Head of caudate nucleus (tissue), 42 donors: ENCODE results near the gene LRP1.
A peak's percentile ranks its signal among the peaks of the same experiment; 100 is the strongest.

Experiments
- DNase-seq, 42 donors: peaks; one replicate each; pipeline versions ENCODE4 v3.0.0 to v3.0.0-alpha.2; 2020 to 2021; ENCODE audit warnings: mixed read lengths in 7 of 42
- intact Hi-C: fragments of 100-400 bp; cut with DNase I; formaldehyde crosslinking; loops from one replicate; pipeline ENCODE4 v1.15.0; 2022

The LRP1 gene

DNA sequence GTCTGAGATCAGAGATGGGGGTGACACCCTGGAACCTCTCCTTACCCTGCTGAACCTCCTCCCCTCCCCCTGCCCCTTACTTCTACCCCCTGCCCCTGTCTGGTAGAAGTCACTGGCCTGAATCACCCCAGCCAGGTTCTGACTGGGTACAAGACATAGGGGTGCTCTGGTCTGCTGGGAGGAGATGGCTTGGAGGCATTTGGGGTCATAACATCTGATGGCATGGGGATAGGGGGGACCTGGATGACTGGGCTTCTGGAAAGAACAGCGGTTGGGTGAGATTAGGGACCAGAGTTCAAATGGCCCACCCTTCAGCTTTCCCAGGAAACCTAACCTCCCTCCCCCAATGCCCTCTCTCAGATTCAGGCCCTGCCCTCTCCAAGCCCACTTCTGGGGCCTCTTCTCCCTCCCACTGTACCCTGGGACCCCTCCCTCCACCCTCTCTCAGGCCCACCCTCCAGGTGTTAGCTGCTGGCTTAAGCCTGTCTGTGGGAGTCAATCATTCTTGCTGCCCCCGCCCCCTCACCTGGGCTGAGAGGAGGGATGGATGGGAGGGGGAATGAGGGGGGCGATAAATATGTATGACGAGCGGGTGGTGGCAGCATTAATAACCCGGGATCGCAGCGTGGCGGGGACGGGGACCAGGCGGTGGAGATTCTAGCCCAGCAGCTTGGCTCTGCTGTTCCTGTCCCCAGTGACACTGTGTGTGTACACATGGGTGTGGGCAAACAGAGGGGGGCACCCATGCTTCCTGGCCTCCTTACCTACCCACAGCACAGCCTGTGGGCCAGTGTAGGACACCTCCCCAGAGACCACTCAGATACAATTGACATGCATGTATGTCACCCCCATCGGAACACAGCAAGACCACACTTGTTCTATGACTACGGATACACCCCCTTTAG lies 94.3 kb downstream of the LRP1 start:
- intact Hi-C loops, result loop anchor here (10.0 kb wide), 1 partner anchor 232 kb away; the partner anchor contains the start of genes GLI1 and INHBE
- DNase-seq, result no peak

DNA sequence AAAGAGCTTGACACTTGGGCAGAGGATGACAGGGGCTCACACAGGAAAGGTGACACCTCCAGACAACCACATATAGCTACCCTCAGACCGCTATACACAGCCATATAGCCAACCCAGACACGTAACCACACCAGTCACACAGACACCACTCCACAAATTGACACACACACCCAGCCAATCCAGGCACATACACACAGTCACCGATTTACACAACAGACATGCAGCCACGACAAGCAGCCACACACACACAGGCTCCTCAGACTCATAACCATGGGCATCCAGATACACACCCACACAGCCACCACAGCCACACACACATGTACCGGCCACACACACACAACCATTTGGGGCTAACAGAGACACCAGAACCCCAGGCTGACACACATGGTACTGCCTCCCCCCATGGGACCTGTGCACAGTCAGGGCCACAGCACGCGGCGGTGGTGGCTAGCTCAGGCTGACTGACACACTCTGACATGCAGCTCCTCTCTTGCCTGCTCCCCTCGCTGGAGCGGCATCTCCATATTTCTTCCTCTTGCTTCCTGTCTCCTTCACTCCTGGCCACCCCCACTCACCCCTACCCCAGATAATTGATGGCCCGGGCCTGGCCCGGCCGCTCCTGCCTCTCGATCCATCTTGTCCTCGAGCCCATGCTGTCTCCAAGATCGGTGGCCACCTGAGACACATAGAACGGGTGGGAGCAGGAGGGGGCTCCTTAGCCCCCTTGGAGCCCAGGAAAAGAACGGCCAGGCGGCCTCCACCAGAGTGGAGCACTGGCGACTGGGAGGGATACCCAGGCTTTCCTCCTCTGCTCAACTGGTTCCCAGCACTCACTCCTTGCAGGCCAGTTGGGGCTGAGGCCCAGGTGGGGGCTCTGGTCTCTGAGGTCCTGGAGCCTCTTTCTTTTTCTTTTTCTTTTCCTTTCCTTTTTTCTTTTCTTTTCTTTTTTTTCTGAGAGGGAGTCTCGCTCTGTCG lies 95.2 kb downstream of the LRP1 start:
- no peak for DNase-seq
- intact Hi-C loops, result loop anchor here (10.0 kb wide), 1 partner anchor 231 kb away; the partner anchor contains the start of genes GLI1 and INHBE

DNA sequence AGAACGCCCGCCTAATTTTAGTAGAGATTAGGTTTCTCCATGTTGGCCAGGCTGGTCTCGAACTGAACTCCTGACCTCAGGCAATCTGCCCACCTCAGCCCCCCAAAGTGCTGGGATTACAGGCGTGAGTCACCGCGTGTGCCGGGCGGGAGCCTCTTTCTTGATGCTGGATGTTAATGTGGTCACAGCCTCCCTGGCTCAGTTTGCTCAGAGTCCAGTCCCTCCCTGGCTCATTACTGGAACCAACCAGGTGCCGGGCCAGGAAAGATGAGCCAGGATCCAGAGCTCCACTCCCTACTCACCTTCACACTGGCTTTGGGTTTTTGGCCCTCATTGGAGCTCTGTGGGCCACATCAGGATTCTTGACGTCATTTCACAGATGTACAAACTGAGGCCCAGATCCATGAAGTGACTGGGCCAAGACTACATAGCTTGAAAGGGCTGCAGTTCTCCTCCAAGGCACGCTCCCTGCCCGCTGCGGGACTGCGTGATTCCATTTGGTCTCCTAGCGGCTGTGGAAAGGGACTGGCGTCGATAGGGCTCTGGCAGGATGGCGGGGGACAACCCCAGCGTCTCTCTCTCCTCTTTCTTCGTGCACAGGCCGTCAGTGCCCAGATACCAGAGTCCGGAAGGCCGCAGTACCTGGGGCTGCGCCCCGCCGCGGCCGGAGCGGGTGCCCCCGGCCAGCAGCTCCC lies 96.1 kb downstream of the LRP1 start:
- DNase-seq, result no peak
- intact Hi-C loops, result loop anchor here (10.0 kb wide), 1 partner anchor 230 kb away; the partner anchor contains the start of genes GLI1 and INHBE

DNA sequence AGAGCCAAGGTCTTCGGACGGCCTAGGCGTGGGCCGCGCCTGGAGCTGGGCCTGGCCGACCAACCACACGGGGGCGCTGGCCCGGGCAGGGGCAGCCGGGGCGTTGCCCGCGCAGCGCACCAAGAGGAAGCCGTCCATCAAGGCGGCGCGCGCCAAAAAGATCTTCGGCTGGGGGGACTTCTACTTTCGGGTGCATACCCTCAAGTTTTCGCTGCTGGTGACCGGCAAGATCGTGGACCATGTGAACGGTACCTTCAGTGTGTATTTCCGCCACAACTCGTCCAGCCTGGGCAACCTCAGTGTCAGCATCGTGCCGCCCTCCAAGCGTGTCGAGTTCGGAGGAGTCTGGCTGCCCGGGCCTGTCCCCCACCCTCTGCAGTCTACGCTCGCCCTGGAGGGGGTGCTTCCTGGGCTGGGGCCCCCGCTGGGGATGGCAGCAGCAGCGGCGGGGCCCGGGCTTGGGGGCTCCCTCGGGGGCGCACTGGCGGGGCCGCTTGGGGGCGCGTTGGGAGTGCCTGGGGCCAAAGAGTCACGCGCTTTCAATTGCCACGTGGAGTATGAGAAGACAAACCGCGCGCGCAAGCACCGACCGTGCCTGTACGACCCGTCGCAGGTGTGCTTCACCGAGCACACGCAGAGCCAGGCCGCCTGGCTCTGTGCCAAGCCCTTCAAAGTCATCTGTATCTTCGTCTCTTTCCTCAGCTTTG lies 96.8 kb downstream of the LRP1 start:
- DNase-seq, result no peak
- intact Hi-C loops, result loop anchor here (10.0 kb wide), 1 partner anchor 230 kb away; the partner anchor contains the start of genes GLI1 and INHBE

DNA sequence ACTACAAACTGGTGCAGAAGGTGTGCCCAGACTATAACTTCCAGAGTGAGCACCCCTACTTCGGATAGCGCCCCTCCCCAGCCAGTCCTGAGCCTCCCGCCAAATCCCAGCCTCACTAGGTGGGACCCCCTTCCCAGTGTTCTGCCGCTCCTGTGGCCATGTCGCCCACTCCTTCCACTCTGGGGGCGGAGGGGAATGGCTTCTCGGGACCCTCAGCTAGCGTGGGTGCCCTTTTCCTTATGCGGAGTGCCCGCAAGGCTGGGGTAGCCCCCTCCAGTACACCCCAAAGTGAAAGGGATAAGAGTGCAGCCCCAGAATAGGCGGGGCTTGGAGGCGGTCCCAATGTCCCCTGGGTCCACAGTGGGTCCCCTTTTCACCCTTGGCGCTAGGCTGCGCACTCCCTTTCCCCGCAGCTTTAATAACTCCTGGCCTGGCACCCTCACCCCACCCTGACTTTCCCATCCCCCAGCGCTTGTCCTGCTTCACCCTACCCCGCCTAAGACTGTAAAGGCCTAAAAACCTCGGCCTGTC lies 97.5 kb downstream of the LRP1 start:
- DNase-seq, result no peak
- intact Hi-C loops, result loop anchor here (10.0 kb wide), 1 partner anchor 229 kb away; the partner anchor contains the start of genes GLI1 and INHBE

DNA sequence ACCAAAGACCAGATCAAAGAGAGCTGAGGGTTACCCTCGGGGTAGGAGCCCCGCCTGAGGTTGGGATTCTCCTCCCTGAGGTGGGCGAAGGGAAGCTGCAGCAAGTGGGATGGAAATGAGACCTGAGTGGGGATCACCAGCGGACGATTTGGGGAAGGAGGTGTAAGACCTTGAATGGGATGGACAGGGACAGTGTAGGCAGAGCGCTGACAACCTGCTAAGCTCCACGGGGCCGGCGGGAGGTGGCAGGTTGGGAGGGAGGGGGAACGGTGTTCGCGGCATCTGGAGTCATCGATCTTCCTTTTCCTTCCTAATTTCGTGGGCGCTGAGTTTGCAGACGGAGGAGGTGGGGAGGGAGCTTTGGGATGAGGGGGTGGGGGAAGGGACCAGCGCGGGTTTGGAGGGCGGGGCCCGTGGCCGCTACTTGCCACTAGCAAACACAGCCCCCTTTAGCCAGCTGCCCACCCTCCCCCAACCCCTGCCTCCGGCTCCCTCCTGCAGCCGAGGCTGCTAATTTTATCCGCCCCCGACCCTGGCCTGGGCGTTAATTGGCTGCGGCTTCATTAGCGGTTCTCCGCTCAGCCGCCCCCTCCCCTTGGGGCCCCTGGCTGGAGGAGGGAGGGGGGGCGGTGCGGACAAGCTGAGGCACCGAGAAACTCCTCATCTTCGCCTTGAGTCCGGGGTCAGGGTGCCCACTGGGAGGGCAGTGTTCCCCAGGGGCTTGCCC lies 98.5 kb downstream of the LRP1 start:
- intact Hi-C loops, result loop anchor here (10.0 kb wide), 1 partner anchor 228 kb away; the partner anchor contains the start of genes GLI1 and INHBE
- no peak for DNase-seq

DNA sequence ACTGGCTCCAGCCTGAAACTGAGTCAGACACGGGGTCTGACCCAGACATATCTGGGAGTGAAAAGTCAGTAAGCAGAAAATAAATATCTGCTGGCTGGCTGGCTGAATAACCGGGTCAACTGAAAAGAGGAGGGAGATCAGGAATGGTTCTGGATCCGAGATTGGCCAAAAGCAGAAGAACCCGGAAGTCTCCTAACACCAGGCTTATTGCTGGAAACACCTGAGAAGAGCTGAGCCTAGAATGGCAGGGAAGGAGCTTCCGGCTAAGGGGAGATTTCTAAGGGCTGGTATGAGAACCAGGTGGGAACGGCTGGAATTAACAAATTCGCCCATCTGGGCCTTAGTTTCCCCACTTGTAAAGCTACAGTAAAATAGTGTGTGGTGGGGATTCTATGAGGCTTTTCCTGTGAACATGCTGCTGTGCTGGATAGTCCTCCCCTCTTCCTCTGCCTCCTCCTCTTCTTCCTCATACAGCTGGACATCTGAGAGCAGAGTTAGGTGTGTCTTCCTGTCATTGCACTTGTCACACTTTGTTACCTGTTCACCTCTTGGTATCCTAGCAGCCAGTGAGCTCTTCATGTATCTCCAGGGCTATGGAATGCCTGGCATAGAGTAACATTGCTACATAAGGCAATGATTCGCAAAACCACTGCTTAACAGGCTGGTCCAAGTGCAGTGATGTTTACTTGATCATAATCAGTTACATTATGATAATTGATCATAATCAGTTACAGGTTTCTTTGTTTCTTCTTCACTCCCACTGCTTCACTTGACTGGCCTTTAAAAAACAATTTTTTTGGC lies 99.2 kb downstream of the LRP1 start:
- intact Hi-C loops, result loop anchor here (10.0 kb wide), 1 partner anchor 227 kb away; the partner anchor contains the start of genes GLI1 and INHBE
- no peak for DNase-seq

DNA sequence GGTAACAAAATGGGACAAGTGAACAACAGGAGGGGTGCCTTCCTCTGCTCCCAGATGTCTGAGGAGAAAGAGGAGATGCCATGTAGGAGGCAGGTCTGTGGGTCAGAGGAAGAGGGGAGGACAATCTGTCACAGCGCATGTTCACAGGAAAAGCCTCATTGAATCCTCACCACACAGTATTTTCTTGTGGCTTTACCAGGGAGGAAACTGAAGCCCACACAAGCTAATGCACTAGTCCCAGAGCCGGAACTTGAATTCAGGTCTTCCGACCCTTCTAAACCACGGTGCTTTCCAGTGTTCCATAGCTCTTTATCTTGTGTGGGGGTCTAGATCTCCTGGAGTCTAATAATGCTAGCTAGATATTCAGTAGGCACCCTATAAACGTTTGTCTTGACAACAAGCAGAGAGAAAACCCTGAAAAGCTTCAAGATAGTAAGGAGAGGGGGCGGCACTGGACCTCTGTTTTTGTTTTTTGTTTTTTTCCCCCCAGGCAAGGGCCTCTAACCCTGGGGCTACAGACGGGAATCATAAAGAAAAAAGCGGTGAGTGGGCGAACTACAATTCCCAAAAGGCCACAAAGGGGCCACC lies 100.9 kb downstream of the LRP1 start:
- intact Hi-C loops, result loop anchor here (10.0 kb wide), 1 partner anchor 226 kb away; the partner anchor contains the start of genes GLI1 and INHBE
- DNase-seq, result no peak

DNA sequence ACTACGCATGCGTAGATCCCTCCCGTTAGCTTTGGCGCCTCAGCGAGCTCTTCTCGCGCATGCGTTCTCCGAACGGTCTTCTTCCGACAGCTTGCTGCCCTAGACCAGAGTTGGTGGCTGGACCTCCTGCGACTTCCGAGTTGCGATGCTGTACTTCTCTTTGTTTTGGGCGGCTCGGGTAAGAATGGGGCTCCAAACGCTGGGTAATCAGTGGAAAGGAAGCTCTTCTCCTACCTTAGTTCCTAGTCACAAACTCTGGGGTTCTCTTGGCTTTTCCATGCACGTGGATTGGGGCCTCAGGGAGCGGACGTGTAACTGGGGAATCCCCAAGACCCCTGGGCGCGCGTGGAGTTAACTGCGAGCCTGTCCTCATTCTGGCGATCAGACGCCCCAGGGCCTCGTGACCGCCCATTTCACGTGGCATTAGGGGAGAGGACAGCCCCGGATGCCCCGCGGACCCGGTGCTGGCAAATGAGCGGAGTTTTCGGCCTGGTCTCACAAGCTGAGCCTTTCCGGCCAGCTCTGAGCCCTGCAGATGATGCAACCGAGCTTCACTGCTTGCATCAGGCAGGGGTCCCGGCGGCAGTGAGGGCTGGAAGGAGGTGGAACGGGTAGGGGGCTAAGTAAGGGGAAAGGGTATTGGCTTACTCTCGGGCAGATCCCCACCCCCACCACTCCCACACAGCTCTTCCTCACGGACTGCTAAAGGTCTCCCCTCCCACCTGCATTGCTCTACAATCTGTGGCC lies 101.5 kb downstream of the LRP1 start, which contains the start of gene SHMT2:
Gene SHMT2, plus strand, starts transcription at position 78 of the 747 bp plus-strand sequence. Its CDS starts 68 bp downstream, at position 146.
- peak; percentile 85 to 98 (median 94) for DNase-seq
- intact Hi-C loops, result loop anchor here (10.0 kb wide), 1 partner anchor 225 kb away; the partner anchor contains the start of genes GLI1 and INHBE

DNA sequence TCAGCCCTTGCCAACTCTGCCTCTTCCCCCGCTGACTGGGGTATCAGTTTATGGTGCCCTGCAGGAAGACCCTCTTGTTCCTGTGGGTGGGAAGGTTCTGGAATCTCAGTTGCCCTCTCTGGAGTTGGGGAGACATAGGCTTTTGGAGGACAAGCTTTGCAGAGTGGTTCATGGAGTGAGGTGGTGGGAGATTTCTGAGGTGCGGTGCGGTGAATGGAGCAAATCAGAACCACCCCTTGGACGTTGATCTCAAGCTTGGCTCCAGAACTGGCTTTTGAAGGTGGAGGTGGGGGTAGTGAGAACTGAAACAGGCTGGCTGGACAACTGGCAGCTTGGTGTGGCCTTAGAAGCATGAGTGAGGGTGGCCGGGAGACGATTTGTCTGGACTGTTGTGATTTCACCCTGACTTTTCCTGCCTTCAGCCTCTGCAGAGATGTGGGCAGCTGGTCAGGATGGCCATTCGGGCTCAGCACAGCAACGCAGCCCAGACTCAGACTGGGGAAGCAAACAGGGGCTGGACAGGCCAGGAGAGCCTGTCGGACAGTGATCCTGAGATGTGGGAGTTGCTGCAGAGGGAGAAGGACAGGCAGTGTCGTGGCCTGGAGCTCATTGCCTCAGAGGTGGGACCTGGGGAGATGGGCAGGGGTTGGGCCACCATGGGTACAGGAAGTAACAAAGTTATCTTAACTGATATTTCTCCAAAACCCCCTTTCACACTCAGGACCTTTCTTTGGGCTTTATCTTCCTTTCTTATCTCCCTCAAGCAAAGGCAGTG lies 102.3 kb downstream of the LRP1 start:
- intact Hi-C loops, result no loop called here
- no peak for DNase-seq

DNA sequence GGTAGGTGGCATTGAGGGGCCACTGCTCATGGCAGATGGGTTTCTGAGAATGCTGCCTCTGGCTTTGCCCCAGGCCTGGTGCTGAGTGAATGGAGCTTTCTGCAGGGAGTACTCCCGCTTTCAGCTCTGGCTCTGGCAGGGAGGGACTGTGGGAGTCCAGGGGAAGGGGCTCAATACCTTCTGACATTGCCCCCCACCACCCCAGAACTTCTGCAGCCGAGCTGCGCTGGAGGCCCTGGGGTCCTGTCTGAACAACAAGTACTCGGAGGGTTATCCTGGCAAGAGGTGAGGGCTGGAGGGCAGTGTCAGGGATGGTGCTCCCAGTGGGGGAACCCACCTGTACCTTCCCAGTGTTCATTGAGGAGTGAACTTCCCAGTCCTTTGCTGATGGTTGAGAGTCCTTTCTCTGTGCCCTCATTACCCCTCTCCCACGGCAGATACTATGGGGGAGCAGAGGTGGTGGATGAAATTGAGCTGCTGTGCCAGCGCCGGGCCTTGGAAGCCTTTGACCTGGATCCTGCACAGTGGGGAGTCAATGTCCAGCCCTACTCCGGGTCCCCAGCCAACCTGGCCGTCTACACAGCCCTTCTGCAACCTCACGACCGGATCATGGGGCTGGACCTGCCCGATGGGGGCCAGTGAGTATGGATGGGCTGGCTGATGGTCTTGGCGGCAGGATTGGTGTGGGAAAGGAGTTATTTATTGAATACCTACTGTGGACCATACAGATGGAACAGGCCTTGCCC lies 103.2 kb downstream of the LRP1 start:
- intact Hi-C loops, result no loop called here
- DNase-seq, result no peak

DNA sequence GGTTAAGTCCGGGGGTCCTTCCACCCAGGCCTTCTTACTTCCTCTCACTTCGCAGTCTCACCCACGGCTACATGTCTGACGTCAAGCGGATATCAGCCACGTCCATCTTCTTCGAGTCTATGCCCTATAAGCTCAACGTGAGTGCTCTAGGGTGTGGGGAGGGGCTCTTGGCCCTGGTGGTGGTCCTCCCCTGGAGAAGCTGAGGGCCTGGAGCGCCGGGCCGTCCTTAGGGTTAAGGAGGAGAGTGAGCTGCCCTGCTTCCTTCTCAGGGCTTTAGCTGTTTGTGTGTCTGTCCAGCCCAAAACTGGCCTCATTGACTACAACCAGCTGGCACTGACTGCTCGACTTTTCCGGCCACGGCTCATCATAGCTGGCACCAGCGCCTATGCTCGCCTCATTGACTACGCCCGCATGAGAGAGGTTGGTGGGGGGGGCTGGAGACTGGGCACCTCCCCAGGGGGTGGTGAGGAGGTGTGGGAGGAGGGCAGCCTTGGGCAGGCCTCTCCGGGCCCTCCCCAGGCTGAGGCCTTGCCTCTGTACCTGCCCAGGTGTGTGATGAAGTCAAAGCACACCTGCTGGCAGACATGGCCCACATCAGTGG lies 104.0 kb downstream of the LRP1 start:
- DNase-seq, result no peak
- intact Hi-C loops, result no loop called here
